Endothelial cell of umbilical vein (primary cell): ENCODE measurements around the gene TRIM2. TPM values are rescaled to one million over a fixed set of nuclear protein-coding genes. Genes with fewer than 3 reads are reported as not detected.

ENCODE experiments used
- BruUV-seq: library from RNA; stranded (reverse); fragments of 400-500 nt; replicated peaks from 2 replicates; lab custom pipeline; 2021; lab: Mats Ljungman, UMichigan
- CTCF ChIA-PET: fragments of 300-600, 350-600 bp; sonication (Branson Sonifier 250); formaldehyde crosslinking; loops from one replicate; lab custom pipeline; 2021; ENCODE audit warnings: antibody characterized with exemption, inconsistent platforms; lab: Charles Lee
- POLR2A ChIA-PET: fragments of 300-600, 350-600 bp; sonication (Branson Sonifier 250); formaldehyde crosslinking; loops from one replicate; lab custom pipeline; 2021; ENCODE audit warnings: antibody characterized with exemption, inconsistent platforms; lab: Charles Lee
- DNase-seq: peaks from one replicate; pipeline ENCODE4 v3.0.0-alpha.2; 2011; ENCODE audit warnings: low read depth, low spot score
- FAIRE-seq: peaks from 2 replicates; lab custom pipeline; 2011; peaks lifted over from hg19 to GRCh38; lab: Jason Lieb, UNC
- H2AFZ ChIP-seq: 2 replicates; pipeline ENCODE4 v1.6.0; 2012; ENCODE audit warnings: low read depth, low read length, control low read depth, inconsistent platforms
- H3K27ac ChIP-seq: 2 replicates; pipeline ENCODE4 v1.5.1; 2011; ENCODE audit warnings: low read depth, mild to moderate bottlenecking, control low read depth, low read length, moderate library complexity; ENCODE audit not compliant: insufficient read depth
- H3K27me3 ChIP-seq, 2 experiments: 2 replicates each; pipeline versions ENCODE4 v1.6.0 to v1.6.1; 2011; ENCODE audit warnings: low read length in 2 of 2, mixed read lengths in 1 of 2; ENCODE audit not compliant: control insufficient read depth in 2 of 2, insufficient read depth in 2 of 2
- H3K36me3 ChIP-seq, 2 experiments: 2 replicates in 1 of 2; 3 replicates in 1 of 2; pipeline ENCODE4 v1.5.1; 2011; ENCODE audit warnings: low read length in 2 of 2, mild to moderate bottlenecking in 1 of 2, moderate library complexity in 1 of 2; ENCODE audit not compliant: control insufficient read depth in 2 of 2, insufficient read depth in 2 of 2; ENCODE audit errors: extremely low read depth in 1 of 2
- H3K4me1 ChIP-seq: 3 replicates; pipeline ENCODE4 v1.5.1; 2011; ENCODE audit warnings: mild to moderate bottlenecking, low read length; ENCODE audit not compliant: control insufficient read depth, insufficient read depth; ENCODE audit errors: extremely low read depth
- H3K4me2 ChIP-seq: 2 replicates; pipeline ENCODE4 v1.6.1; 2011; ENCODE audit warnings: low read length, control low read depth, mixed read lengths; ENCODE audit not compliant: insufficient read depth
- H3K4me3 ChIP-seq, 3 experiments: fragments of 200-600 bp in 1 of 3; sonication (generic), shearing (Covaris generic) in 1 of 3; replicated peaks in 1 of 3; 2 replicates each; pipeline ENCODE4 v1.5.1; 2011 to 2016; ENCODE audit warnings: control low read depth in 3 of 3, low read length in 3 of 3, mild to moderate bottlenecking in 2 of 3, inconsistent platforms in 1 of 3, low read depth in 1 of 3, moderate library complexity in 1 of 3; ENCODE audit not compliant: insufficient read depth in 1 of 3
- H3K79me2 ChIP-seq: 2 replicates; pipeline ENCODE4 v1.6.0; 2012; ENCODE audit warnings: low read length, inconsistent platforms; ENCODE audit not compliant: control insufficient read depth, insufficient read depth
- H3K9ac ChIP-seq: replicated peaks from 2 replicates; pipeline ENCODE3; 2011; ENCODE audit warnings: low read length, control low read depth; ENCODE audit not compliant: insufficient read depth; ENCODE audit errors: extremely low read depth
- H3K9me1 ChIP-seq: replicated peaks from 3 replicates; pipeline ENCODE4 v1.6.0; 2011; ENCODE audit warnings: mild to moderate bottlenecking, low read length; ENCODE audit not compliant: control insufficient read depth, insufficient read depth; ENCODE audit errors: extremely low read depth
- H3K9me3 ChIP-seq: replicated peaks from 2 replicates; pipeline ENCODE4 v1.5.1; 2012; ENCODE audit warnings: low read length, inconsistent platforms; ENCODE audit not compliant: control insufficient read depth, insufficient read depth
- H4K20me1 ChIP-seq: replicated peaks from 2 replicates; pipeline ENCODE3; 2011; ENCODE audit warnings: mild to moderate bottlenecking, low read length; ENCODE audit not compliant: control insufficient read depth, insufficient read depth; ENCODE audit errors: extremely low read depth
- CTCF ChIP-seq, 2 donors: IDR thresholded peaks; 1 replicate in 1 of 2; 2 replicates in 1 of 2; pipeline ENCODE4 v1.5.1; 2011; ENCODE audit warnings: low read length in 2 of 2, mild to moderate bottlenecking in 2 of 2, moderate library complexity in 2 of 2, control low read depth in 1 of 2, inconsistent platforms in 1 of 2, low read depth in 1 of 2; ENCODE audit not compliant: insufficient read depth in 1 of 2; ENCODE audit errors: extremely low read depth in 1 of 2
- EZH2 ChIP-seq: IDR thresholded peaks from 2 replicates; pipeline ENCODE4 v1.6.1; 2012; ENCODE audit warnings: borderline replicate concordance, low read depth, mild to moderate bottlenecking, moderate library complexity, low read length, inconsistent platforms; ENCODE audit not compliant: severe bottlenecking
- FOS ChIP-seq: IDR thresholded peaks from 2 replicates; pipeline ENCODE4 v1.6.1; 2011; ENCODE audit warnings: mild to moderate bottlenecking, low read length, moderate library complexity, borderline replicate concordance; ENCODE audit not compliant: insufficient read depth
- GATA2 ChIP-seq: IDR thresholded peaks from 2 replicates; pipeline ENCODE4 v1.7.0; 2011; ENCODE audit warnings: low read depth, mild to moderate bottlenecking, moderate library complexity, mixed read lengths, low read length; ENCODE audit not compliant: insufficient read length, insufficient read depth
- JUN ChIP-seq: IDR thresholded peaks from 2 replicates; pipeline ENCODE4 v1.6.1; 2011; ENCODE audit warnings: borderline replicate concordance, low read depth; ENCODE audit not compliant: insufficient read length, insufficient read depth
- MAX ChIP-seq: IDR thresholded peaks from 2 replicates; pipeline ENCODE4 v1.6.1; 2011; ENCODE audit not compliant: insufficient read depth, insufficient read length
- MYC ChIP-seq: IDR thresholded peaks from one replicate; pipeline ENCODE4 v1.6.1; 2011; ENCODE audit warnings: mild to moderate bottlenecking, low read depth, low read length
- POLR2A ChIP-seq: IDR thresholded peaks from 2 replicates; pipeline ENCODE4 v1.6.1; 2012; ENCODE audit warnings: low read depth, mild to moderate bottlenecking, control low read depth, low read length
- POLR2AphosphoS5 ChIP-seq: IDR thresholded peaks from 2 replicates; pipeline ENCODE4 v1.6.1; 2012; ENCODE audit warnings: low read depth, mild to moderate bottlenecking, control low read depth, low read length, moderate library complexity; ENCODE audit not compliant: insufficient read depth
- dilution Hi-C: fragments of 300-500 bp; cut with MboI; formaldehyde crosslinking; loops from one replicate; pipeline ENCODE4 v1.15.0; 2019; ENCODE audit warnings: low sequenced_read_pairs; ENCODE audit not compliant: extremely low pct_ligation_motif_present
- intact Hi-C: fragments of 100-400 bp; cut with micrococcal nuclease; formaldehyde crosslinking; loops from one replicate; pipeline ENCODE4 v1.10.0; 2022
- polyA plus RNA-seq, 4 experiments: library from polyadenylated mRNA; depleted of rRNA in 3 of 4; stranded (reverse) in 3 of 4; unstranded in 1 of 4; fragments of >200 nt; gene quantifications; 2 replicates each; pipeline versions ENCODE4 v1.2.1 to v1.2.3, GENCODE V29; 2011 to 2012; ENCODE audit warnings: missing spikeins in 1 of 4
- total RNA-seq: library from RNA; stranded (reverse); gene quantifications from 2 replicates; pipeline ENCODE4 v1.2.3, GENCODE V29; 2021

Gene TRIM2
- total and polyA plus RNA-seq, 2 donors (not counting 3 experiments of a cell fraction or from before 2014, with no cell fraction given), result 6.8 to 19.7 TPM

- Histone ChIP-seq H3K36me3 (no peaks in the 10 kb centered on the region), H3K9me1 (no peaks in the 10 kb centered on the region), H4K20me1 (no peaks in the 10 kb centered on the region), H3K9me3 (no peaks in the 10 kb centered on the region), H3K4me2 (no peak overlapping the region), H3K4me3 (no peak overlapping the region), H3K27ac (no peak overlapping the region), H3K9ac (no peak overlapping the region), H2AFZ (no peak overlapping the region), H3K79me2 (no peaks in the 10 kb centered on the region), H3K4me1 (peaks cover 8% of the 10 kb centered on the region), H3K27me3 (peaks cover 13 to 17% of the 10 kb centered on the region in 2 experiments)
- ChIA-PET POLR2A (no interaction called here), CTCF (no interaction called here)
- TF ChIP-seq MAX, result no peak
- TF ChIP-seq JUN, result no peak
- dilution Hi-C loops, result no loop called here
- FAIRE-seq (no peak), DNase-seq (no peak)
- intact Hi-C loops, result no loop called here
- BruUV-seq, result no TSS peak
Measured at GRCh38 chr4:153218961-153219360, 14.7 kb downstream of the TRIM2 start.

GRCh38 chr4:153220682-153221395 lies 16.6 kb downstream of the TRIM2 start:
- Histone ChIP-seq H3K36me3 (no peaks in the 10 kb centered on the region), H3K4me3 (no peak overlapping the region), H3K4me1 (peaks cover 14% of the 10 kb centered on the region), H2AFZ (no peak overlapping the region), H3K27ac (no peak overlapping the region), H4K20me1 (no peaks in the 10 kb centered on the region), H3K27me3 (peaks cover 7% of the 10 kb centered on the region in 2 experiments), H3K79me2 (no peaks in the 10 kb centered on the region), H3K9me3 (no peaks in the 10 kb centered on the region), H3K9me1 (no peaks in the 10 kb centered on the region), H3K4me2 (no peak overlapping the region), H3K9ac (no peak overlapping the region)
- TF ChIP-seq EZH2 (no peak), POLR2A (no peak), GATA2 (no peak), JUN (no peak), MYC (no peak), FOS (no peak), MAX (no peak), POLR2AphosphoS5 (no peak), CTCF (IDR thresholded peaks at IDR 0.05; ENCODE audit: extremely low read depth in 1 of 2, insufficient read depth in 1 of 2, low read depth in 1 of 2, low read length in 2 of 2) (no peak)
- ChIA-PET POLR2A (no interaction called here), CTCF (no interaction called here)
- no TSS peak for BruUV-seq
- intact Hi-C loops, result loop anchor here (5.0 kb wide), 1 partner anchor 96 kb away; no protein-coding TSS in a partner anchor
- no peak for DNase-seq
- FAIRE-seq, result no peak
- dilution Hi-C loops, result no loop called here
